GM23248 (cell line): ENCODE data around the gene RASD2.

Experiments
- EZH2 ChIP-seq: fragments of 200-600 bp; sonication (generic); IDR thresholded peaks from 2 replicates; pipeline ENCODE4 v1.6.1; 2018; ENCODE audit warnings: antibody characterized with exemption, mild to moderate bottlenecking; ENCODE audit not compliant: insufficient read depth, poor library complexity, severe bottlenecking
- EZH2phosphoT487 ChIP-seq: fragments of 200-600 bp; sonication (generic); IDR thresholded peaks from 2 replicates; pipeline ENCODE4 v1.6.1; 2018; ENCODE audit warnings: antibody characterized with exemption, moderate library complexity, mild to moderate bottlenecking, low read depth; ENCODE audit not compliant: insufficient read depth

- TF ChIP-seq EZH2: no peak
- TF ChIP-seq EZH2phosphoT487: no peak
Observed at GRCh38 chr22:35581023-35581413, 40.4 kb downstream of the RASD2 start.
